ENCODE data around the gene OSBP2.

Gene OSBP2

DNA sequence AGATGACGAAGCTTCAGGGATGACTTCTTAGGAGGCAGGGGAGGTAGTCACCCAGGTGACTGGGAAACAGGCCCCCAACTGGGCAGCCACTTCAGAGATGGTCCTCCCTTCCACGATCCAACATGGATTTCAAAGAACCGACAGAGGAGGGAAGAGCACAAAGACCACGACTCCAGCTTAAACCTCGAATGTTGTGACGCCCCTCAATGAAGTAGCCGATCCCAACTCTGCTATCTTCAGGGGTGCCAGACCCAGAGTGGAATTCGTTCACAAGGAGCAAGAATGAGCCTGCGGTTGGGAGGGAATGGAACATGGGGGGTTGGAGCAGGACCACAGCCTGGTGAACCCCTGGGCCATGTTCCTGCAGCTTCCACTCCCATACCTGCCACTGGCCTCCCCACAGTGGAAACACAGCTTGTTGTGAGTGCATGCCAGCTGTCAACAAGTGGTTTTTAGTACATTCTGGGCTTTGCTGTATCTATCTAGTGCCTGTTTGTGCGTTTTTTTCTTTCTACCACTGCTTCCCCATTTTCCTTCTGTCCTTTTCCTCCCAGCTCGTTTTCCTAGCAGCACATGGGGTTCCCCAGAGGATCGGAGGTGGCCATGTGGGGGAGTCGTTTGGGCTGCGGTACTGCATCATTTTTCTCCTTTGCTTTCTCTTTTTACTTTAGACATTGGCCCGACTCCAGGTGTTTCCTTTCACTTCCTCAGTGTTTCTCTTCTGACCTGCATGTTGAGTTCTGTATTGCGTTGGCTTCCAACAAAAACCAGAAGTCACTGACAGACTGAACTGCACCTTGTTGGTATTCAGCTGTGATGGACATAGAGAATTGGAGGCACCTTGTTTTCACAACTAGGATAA lies 208.1 kb downstream of the OSBP2 start:
- TF ChIP-seq ARNTL (CRISPR knock-in tag; IDR thresholded peaks at IDR 0.05; ENCODE audit: borderline replicate concordance, low read depth) (no peak), ZFP3 (CRISPR knock-in tag; IDR thresholded peaks at IDR 0.05) (no peak), BACH2 (CRISPR knock-in tag; IDR thresholded peaks at IDR 0.05; ENCODE audit: borderline replicate concordance) (no peak), ZNF70 (CRISPR knock-in tag; IDR thresholded peaks at IDR 0.05) (no peak), ZFP30 (CRISPR knock-in tag; IDR thresholded peaks at IDR 0.05) (no peak), ISL1 (CRISPR knock-in tag; IDR thresholded peaks at IDR 0.05) (no peak), OSR1 (CRISPR knock-in tag; IDR thresholded peaks at IDR 0.05) (no peak)
- TF ChIP-seq, protein P1, sequence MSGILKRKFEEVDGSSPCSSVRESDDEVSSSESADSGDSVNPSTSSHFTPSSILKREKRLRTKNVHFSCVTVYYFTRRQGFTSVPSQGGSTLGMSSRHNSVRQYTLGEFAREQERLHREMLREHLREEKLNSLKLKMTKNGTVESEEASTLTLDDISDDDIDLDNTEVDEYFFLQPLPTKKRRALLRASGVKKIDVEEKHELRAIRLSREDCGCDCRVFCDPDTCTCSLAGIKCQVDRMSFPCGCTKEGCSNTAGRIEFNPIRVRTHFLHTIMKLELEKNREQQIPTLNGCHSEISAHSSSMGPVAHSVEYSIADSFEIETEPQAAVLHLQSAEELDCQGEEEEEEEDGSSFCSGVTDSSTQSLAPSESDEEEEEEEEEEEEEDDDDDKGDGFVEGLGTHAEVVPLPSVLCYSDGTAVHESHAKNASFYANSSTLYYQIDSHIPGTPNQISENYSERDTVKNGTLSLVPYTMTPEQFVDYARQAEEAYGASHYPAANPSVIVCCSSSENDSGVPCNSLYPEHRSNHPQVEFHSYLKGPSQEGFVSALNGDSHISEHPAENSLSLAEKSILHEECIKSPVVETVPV (CRISPR knock-in tag; IDR thresholded peaks at IDR 0.05): no peak
- no peak for ATAC-seq

DNA sequence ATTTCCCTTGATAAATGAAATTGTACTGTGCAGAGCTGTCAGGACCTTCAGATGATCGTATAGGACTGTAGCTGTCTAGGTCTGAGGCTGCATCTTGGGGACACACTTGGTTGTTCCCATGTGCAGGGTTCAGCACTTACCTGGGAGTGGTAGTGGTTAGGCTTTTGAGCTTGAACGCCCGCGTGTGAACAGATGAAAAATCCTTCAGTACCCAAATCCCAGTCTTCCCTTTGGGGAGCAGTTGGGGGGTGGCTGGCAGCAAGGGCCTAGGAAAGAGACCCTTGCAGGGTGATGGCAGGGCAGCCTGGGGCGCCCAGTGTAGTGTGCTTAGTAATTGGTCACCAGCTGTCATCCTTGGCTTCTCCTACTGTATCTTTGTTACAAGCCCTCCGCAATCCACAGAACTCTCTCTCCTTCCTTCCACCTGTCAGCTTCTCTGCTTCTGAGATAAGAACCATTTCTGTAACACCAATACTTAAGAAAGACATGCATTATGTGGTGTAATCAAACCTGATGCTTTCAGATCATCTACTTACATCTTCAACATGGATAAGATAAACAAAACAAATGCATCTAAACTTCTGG lies 209.3 kb downstream of the OSBP2 start:
- TF ChIP-seq ZNF8 (CRISPR knock-in tag; IDR thresholded peaks at IDR 0.05) (no peak), ZFP30 (CRISPR knock-in tag; IDR thresholded peaks at IDR 0.05) (no peak), TCF4 (CRISPR knock-in tag; IDR thresholded peaks at IDR 0.05; ENCODE audit: borderline replicate concordance) (no peak), RARB (CRISPR knock-in tag; IDR thresholded peaks at IDR 0.05) (no peak), CSDC2 (CRISPR knock-in tag; IDR thresholded peaks at IDR 0.05) (no peak), ZFP3 (CRISPR knock-in tag; IDR thresholded peaks at IDR 0.05) (no peak), GLIS3 (CRISPR knock-in tag; IDR thresholded peaks at IDR 0.05) (no peak), ZNF70 (CRISPR knock-in tag; IDR thresholded peaks at IDR 0.05) (no peak), ISL1 (CRISPR knock-in tag; IDR thresholded peaks at IDR 0.05) (no peak)
- TF ChIP-seq, protein P2, sequence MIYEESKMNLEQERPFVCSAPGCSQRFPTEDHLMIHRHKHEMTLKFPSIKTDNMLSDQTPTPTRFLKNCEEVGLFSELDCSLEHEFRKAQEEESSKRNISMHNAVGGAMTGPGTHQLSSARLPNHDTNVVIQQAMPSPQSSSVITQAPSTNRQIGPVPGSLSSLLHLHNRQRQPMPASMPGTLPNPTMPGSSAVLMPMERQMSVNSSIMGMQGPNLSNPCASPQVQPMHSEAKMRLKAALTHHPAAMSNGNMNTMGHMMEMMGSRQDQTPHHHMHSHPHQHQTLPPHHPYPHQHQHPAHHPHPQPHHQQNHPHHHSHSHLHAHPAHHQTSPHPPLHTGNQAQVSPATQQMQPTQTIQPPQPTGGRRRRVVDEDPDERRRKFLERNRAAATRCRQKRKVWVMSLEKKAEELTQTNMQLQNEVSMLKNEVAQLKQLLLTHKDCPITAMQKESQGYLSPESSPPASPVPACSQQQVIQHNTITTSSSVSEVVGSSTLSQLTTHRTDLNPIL (CRISPR knock-in tag; IDR thresholded peaks at IDR 0.05; ENCODE audit: low read depth): no peak
- TF ChIP-seq, protein P1 (CRISPR knock-in tag; IDR thresholded peaks at IDR 0.05): no peak
- TF ChIP-seq, protein P3, sequence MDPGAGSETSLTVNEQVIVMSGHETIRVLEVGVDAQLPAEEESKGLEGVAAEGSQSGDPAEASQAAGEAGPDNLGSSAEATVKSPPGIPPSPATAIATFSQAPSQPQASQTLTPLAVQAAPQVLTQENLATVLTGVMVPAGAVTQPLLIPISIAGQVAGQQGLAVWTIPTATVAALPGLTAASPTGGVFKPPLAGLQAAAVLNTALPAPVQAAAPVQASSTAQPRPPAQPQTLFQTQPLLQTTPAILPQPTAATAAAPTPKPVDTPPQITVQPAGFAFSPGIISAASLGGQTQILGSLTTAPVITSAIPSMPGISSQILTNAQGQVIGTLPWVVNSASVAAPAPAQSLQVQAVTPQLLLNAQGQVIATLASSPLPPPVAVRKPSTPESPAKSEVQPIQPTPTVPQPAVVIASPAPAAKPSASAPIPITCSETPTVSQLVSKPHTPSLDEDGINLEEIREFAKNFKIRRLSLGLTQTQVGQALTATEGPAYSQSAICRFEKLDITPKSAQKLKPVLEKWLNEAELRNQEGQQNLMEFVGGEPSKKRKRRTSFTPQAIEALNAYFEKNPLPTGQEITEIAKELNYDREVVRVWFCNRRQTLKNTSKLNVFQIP (CRISPR knock-in tag; IDR thresholded peaks at IDR 0.05; ENCODE audit: borderline replicate concordance, low read depth): no peak
- no peak for ATAC-seq

DNA sequence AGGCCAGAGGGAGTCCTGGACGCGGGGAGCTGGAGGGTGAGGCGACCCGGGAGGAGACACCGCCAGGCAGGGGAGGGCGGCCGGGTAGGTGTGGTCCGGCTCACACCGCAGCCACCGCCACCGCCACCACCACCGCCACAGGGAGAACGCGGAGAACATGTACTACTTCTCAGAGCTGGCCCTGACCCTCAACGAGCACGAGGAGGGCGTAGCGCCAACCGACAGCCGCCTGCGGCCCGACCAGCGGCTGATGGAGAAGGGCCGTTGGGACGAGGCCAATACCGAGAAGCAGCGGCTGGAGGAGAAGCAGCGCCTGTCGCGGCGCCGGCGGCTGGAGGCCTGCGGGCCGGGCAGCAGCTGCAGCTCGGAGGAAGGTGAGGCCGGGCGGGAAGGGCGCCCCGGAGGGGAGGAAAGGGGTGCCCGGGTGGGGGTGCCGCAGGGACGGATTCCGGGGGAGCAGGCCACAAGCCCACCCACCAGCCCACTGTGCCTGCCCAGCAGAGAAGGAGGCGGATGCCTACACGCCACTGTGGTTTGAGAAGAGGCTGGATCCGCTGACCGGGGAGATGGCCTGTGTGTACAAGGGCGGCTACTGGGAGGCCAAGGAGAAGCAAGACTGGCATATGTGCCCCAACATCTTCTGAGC lies 211.1 kb downstream of the OSBP2 start:
- TF ChIP-seq GLIS3 (CRISPR knock-in tag; IDR thresholded peaks at IDR 0.05) (no peak), PPARA (CRISPR knock-in tag; IDR thresholded peaks at IDR 0.05; ENCODE audit: borderline replicate concordance) (no peak), TCF4 (CRISPR knock-in tag; IDR thresholded peaks at IDR 0.05; ENCODE audit: borderline replicate concordance) (no peak), TOX (CRISPR knock-in tag; IDR thresholded peaks at IDR 0.05; ENCODE audit: borderline replicate concordance) (no peak), SNAI2 (CRISPR knock-in tag; IDR thresholded peaks at IDR 0.05) (no peak), ISL1 (CRISPR knock-in tag; IDR thresholded peaks at IDR 0.05) (no peak), ESRRG (CRISPR knock-in tag; IDR thresholded peaks at IDR 0.05) (no peak), ZFP3 (CRISPR knock-in tag; IDR thresholded peaks at IDR 0.05) (no peak), RARB (CRISPR knock-in tag; IDR thresholded peaks at IDR 0.05) (no peak), ZC3H10 (CRISPR knock-in tag; IDR thresholded peaks at IDR 0.05) (no peak), ZNF70 (CRISPR knock-in tag; IDR thresholded peaks at IDR 0.05) (no peak)
- TF ChIP-seq, protein P3 (CRISPR knock-in tag; IDR thresholded peaks at IDR 0.05; ENCODE audit: borderline replicate concordance, low read depth): no peak
- TF ChIP-seq, protein P1 (CRISPR knock-in tag; IDR thresholded peaks at IDR 0.05): no peak
- TF ChIP-seq, protein P4, sequence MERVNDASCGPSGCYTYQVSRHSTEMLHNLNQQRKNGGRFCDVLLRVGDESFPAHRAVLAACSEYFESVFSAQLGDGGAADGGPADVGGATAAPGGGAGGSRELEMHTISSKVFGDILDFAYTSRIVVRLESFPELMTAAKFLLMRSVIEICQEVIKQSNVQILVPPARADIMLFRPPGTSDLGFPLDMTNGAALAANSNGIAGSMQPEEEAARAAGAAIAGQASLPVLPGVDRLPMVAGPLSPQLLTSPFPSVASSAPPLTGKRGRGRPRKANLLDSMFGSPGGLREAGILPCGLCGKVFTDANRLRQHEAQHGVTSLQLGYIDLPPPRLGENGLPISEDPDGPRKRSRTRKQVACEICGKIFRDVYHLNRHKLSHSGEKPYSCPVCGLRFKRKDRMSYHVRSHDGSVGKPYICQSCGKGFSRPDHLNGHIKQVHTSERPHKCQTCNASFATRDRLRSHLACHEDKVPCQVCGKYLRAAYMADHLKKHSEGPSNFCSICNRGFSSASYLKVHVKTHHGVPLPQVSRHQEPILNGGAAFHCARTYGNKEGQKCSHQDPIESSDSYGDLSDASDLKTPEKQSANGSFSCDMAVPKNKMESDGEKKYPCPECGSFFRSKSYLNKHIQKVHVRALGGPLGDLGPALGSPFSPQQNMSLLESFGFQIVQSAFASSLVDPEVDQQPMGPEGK (CRISPR knock-in tag; IDR thresholded peaks at IDR 0.05; ENCODE audit: borderline replicate concordance): no peak
- ATAC-seq: no peak

All from SK-N-SH treated with all-trans-retinoic acid at 6 μM for 48 hours (cell line).